IgD-negative memory B cell (primary cell): ENCODE data around the gene WFDC2. TPM values are rescaled to one million over a fixed set of nuclear protein-coding genes. Genes with fewer than 3 reads are reported as not detected.
"Not testable (repeated sequence)": the region's sequence is repeated elsewhere in the genome, so short reads cannot be mapped to it uniquely, and the experiment has no call there.

Experiments
- H3K27ac Mint-ChIP-seq, 3 donors: one replicate each; pipeline ENCODE4 v1.8.0; 2020 to 2022; ENCODE audit warnings: mild to moderate bottlenecking in 3 of 3, mixed read lengths in 3 of 3, moderate library complexity in 1 of 3
- H3K27me3 Mint-ChIP-seq: one replicate; pipeline ENCODE4 v1.8.0; 2021; ENCODE audit warnings: mixed read lengths
- H3K36me3 Mint-ChIP-seq: one replicate; pipeline ENCODE4 v1.8.0; 2020; ENCODE audit warnings: mild to moderate bottlenecking, mixed read lengths
- H3K4me1 Mint-ChIP-seq, 3 donors: one replicate each; pipeline ENCODE4 v1.8.0; 2020 to 2022; ENCODE audit warnings: mixed read lengths in 3 of 3, mild to moderate bottlenecking in 1 of 3
- H3K4me3 Mint-ChIP-seq, 4 donors: one replicate each; pipeline ENCODE4 v1.8.0; 2020 to 2022; ENCODE audit warnings: mild to moderate bottlenecking in 4 of 4, mixed read lengths in 4 of 4, moderate library complexity in 3 of 4
- H3K9me3 Mint-ChIP-seq, 3 donors: one replicate each; pipeline ENCODE4 v1.8.0; 2020 to 2021; ENCODE audit warnings: mixed read lengths in 3 of 3, mild to moderate bottlenecking in 1 of 3
- polyA plus RNA-seq: library from polyadenylated mRNA; unstranded; fragments of 300-500 nt; fragmentation: Illumina TruSeq; gene quantifications from one replicate; pipeline ENCODE4 v1.2.3, GENCODE V29; 2021

WFDC2 gene
- polyA plus RNA-seq, 1 donor from 2014 or later: 2.2 TPM

DNA sequence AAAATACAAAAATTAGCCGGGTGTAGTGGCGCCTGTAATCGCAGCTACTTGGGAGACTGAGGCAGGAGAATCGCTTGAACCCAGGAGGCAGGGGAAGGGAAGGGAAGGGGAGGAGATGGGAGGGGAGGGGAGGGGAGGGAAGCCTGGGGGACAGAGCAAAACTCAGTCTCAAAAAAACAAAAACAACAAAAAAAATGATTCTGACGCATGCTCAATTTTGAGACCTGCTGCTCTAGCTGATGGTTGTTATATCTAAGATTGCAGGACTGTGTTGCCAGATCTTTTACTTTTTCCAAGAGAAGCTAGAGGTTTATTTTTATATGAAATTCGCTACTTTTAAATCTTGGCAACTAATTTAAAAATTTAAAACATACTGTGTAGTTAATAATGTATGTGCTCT, 2.4 kb upstream of the WFDC2 start:
- peaks cover 25% of the 10 kb centered on the region for H3K27me3 Mint-ChIP-seq
- H3K4me1 Mint-ChIP-seq: peaks cover 4 to 6% (median 5%) of the 10 kb centered on the region in 3 donors
- peaks cover 3% of the 10 kb centered on the region for H3K36me3 Mint-ChIP-seq
- H3K9me3 Mint-ChIP-seq: no peaks in the 10 kb centered on the region
- no peak overlapping the region for H3K4me3 Mint-ChIP-seq
- no peak overlapping the region for H3K27ac Mint-ChIP-seq

DNA sequence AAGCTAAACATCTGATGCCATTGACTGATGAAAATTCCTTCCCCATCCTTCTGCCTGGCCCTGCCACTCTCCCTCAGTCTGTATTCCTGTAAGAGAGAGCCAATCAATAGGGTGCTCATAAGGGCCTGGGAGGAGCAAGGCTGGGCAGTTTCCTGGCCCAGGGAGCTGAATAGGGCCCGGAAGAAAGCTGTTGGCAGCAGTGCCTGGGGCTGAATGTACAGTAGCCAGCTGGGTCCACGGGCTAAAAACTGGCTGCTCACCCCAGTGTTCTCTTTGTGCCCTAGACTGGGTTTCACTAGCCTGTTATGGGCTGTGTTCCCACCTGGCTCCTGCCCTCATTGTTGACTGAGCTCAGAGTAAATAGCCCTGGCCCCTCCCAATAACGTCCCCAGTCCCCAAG, 1.7 kb upstream of the WFDC2 start:
- Mint-ChIP-seq H3K4me1 (peaks cover 4 to 6% (median 5%) of the 10 kb centered on the region in 3 donors), H3K27ac (no peak overlapping the region), H3K4me3 (no peak overlapping the region), H3K27me3 (peaks cover 29% of the 10 kb centered on the region), H3K9me3 (no peaks in the 10 kb centered on the region), H3K36me3 (peaks cover 3% of the 10 kb centered on the region)

DNA sequence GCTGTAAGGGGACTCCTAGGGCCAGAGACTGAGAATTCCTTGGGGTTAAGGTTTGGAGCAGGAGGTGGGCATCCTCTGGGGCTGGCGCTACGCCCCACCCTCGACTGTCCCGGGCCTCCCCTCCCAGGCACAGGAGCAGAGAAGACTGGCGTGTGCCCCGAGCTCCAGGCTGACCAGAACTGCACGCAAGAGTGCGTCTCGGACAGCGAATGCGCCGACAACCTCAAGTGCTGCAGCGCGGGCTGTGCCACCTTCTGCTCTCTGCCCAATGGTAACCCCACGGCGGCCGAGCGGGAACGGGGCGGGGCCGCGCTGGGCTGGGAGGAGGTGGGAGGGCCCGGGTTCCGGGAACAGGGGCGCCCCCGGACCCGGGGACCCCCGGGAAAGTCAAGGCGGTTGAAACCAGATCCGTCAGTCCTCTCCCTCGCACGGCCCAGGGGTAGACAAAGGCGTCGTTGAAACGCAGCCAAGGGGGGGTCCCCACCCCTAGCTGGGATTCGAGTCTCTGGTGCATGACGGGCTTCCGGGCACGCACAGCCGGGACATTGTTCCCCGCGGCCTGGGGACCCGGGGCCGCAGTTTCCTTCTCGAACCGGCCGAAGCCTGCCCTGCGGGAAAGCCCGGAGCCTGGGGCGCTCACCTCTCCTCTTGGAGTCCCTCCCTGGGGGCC, 844 bp downstream of the WFDC2 start:
- Mint-ChIP-seq H3K4me3 (peak overlapping the region; percentile 49 to 78 (median 64)), H3K36me3 (peaks cover 3% of the 10 kb centered on the region), H3K9me3 (peaks cover 0 to 2% (median 0%) of the 10 kb centered on the region in 3 donors), H3K4me1 (peaks cover 4 to 6% (median 5%) of the 10 kb centered on the region in 3 donors), H3K27ac (no peak overlapping the region), H3K27me3 (peaks cover 42% of the 10 kb centered on the region)

DNA sequence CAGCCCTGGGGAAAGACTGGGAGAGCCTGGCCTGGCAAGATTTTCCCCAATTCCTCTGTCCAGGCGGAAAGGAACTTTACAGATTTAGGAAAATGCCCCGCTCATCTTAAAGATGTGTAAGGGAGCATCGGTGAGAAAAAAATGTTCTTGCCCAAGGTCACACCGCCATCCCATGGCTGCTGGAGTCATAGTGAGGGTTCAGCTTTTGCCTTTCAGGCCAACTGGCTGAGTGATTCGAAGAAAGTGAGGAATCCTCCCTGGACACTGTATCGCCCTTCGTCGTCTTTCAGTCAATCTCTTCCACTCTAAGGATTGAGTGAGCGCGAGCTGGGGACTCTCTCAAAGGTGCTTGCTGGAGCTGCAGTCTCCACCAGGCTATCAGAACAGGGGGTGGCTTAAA, 1.4 kb downstream of the WFDC2 start:
- H3K27me3 Mint-ChIP-seq: peaks cover 42% of the 10 kb centered on the region

DNA sequence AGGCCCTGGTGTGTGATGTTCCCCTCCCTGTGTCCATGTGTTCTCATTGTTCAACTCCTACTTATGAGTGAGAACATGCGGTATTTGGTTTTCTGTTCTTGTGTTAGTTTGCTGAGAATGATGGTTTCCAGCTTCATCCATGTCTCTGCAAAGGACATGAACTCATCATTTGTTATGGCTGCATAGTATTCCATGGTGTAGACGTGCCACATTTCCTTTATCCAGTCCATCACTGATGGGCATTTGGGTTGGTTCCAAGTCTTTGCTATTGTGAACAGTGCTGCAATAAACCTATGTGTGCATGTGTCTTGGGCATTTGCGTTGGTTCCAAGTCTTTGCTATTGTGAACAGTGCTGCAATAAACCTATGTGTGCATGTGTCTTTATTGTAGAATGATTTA, 2.7 kb downstream of the WFDC2 start:
- H3K27me3 Mint-ChIP-seq: peaks cover 37% of the 10 kb centered on the region
- not testable (repeated sequence) for H3K4me3 Mint-ChIP-seq, H3K36me3 Mint-ChIP-seq, H3K9me3 Mint-ChIP-seq, H3K4me1 Mint-ChIP-seq, H3K27ac Mint-ChIP-seq

More for the DNA sequence above, 1.4 kb downstream of the WFDC2 start:
- peak overlapping the region; percentile 49 to 78 (median 57) for H3K4me3 Mint-ChIP-seq
- peaks cover 4 to 6% (median 5%) of the 10 kb centered on the region in 3 donors for H3K4me1 Mint-ChIP-seq
- H3K9me3 Mint-ChIP-seq: peaks cover 0 to 2% (median 0%) of the 10 kb centered on the region in 3 donors
- H3K27ac Mint-ChIP-seq: no peak overlapping the region
- H3K36me3 Mint-ChIP-seq: peaks cover 3% of the 10 kb centered on the region

DNA sequence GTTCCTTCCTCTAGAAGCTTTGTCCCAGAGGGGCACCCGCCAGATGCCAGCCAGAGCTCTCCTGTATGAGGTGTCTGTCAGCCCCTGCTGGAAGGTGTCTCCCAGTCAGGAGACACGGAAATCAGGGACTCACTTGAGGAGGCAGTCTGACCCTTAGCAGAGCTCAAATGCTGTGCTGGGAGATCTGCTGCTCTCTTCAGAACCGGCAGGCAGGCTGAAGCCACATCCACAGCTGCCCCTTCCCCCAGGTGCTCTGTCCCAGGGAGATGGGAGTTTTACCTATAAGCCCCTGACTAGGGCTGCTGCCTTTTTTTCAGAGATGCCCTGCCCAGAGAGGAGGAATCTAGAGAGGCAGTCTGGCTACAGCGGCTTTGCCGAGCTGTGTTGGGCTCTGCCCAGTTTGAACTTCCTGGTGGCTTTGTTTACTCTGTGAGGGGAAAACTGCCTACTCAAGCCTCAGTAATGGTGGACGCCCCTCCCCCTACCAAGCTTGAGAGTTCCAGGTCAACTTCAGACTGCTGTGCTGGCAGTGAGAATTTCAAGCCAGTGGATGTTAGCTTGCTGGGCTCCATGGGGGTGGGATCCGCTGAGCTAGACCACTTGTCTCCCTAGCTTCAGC, 8.1 kb downstream of the WFDC2 start:
- not testable (repeated sequence) for H3K36me3 Mint-ChIP-seq, H3K4me1 Mint-ChIP-seq, H3K4me3 Mint-ChIP-seq, H3K9me3 Mint-ChIP-seq, H3K27ac Mint-ChIP-seq
- peaks cover 39% of the 10 kb centered on the region for H3K27me3 Mint-ChIP-seq

DNA sequence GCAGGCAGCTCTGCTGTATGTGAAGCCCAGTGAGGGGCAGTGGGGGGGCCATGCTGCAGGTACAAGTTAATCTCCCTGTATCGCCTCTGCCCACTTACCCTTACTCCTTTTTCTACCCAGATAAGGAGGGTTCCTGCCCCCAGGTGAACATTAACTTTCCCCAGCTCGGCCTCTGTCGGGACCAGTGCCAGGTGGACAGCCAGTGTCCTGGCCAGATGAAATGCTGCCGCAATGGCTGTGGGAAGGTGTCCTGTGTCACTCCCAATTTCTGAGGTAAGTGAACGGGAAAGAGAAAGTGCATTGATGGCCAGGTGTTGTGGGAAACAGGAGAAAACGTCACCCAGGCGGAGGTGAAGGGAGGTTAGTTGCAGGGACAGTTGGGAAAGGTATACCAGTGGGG, 10.3 kb downstream of the WFDC2 start:
- H3K36me3 Mint-ChIP-seq: peaks cover 3% of the 10 kb centered on the region
- H3K4me1 Mint-ChIP-seq: no peaks in the 10 kb centered on the region
- no peaks in the 10 kb centered on the region for H3K9me3 Mint-ChIP-seq
- peaks cover 32% of the 10 kb centered on the region for H3K27me3 Mint-ChIP-seq
- H3K27ac Mint-ChIP-seq: no peak overlapping the region
- no peak overlapping the region for H3K4me3 Mint-ChIP-seq

DNA sequence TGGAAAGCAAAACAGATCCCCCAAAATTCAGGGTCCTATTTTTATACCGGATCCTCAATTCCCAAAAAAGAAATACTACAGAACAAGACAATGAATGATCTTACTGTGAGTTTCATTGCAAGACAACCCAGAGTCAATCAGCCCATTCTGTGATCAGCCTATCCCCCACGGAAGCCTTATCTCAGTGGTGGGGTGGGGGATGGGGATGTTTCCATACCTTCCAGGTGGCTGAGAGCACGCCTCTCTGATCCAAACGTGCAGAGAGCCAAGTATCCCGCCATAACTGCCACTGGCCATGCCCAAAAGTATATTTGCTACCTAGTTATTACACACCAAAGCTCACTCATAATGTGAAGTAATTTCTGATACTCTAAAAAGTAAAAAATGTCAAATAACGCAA, 15.1 kb downstream of the WFDC2 start:
- no peak overlapping the region for H3K27ac Mint-ChIP-seq
- no peaks in the 10 kb centered on the region for H3K9me3 Mint-ChIP-seq
- no peaks in the 10 kb centered on the region for H3K4me1 Mint-ChIP-seq
- no peaks in the 10 kb centered on the region for H3K36me3 Mint-ChIP-seq
- H3K4me3 Mint-ChIP-seq: no peak overlapping the region
- H3K27me3 Mint-ChIP-seq: peaks cover 38% of the 10 kb centered on the region

DNA sequence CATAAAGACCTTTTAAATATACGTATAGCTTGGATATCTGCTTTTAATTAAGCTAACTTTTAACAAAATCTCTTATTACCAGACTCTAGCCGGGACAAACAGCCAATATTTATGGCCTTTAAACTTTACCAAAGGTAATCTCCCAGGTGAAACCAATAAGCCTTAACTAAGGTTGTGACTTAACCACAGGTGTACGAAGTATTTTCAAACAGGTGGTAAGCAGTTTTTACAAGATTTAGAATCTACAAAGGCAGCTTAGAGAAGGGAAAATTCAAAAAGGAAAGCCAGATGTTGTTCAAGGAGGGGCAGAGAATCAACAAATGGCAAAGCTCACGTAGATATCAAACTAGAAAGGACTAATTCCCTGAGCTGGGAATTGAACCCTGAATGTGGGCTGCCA, 15.8 kb downstream of the WFDC2 start:
- Mint-ChIP-seq H3K36me3 (no peaks in the 10 kb centered on the region), H3K27ac (no peak overlapping the region), H3K4me1 (no peaks in the 10 kb centered on the region), H3K9me3 (no peaks in the 10 kb centered on the region), H3K27me3 (peaks cover 34% of the 10 kb centered on the region), H3K4me3 (no peak overlapping the region)

DNA sequence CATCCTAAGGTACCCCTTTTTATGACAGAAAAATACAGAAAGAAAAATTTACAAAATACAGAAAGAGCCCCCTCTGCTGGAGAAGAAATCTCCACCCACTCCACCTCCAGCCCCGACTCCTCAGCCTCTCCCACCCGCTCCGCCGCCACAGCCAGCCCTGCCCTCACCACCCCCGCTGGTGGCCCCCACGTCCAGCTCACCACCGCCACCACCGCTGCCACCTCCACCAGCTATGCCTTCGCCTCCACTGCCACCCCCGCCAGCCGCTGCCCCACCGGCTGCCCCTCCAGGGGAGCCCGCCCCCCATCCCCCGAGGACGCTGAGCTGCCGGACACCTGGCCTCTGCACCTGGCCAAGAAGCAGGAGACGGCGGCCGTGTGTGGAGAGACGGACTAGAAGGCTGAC, 17.7 kb downstream of the WFDC2 start:
- Mint-ChIP-seq H3K27me3 (peaks cover 22% of the 10 kb centered on the region), H3K4me1 (no peaks in the 10 kb centered on the region), H3K36me3 (no peaks in the 10 kb centered on the region), H3K4me3 (no peak overlapping the region), H3K27ac (no peak overlapping the region), H3K9me3 (no peaks in the 10 kb centered on the region)

DNA sequence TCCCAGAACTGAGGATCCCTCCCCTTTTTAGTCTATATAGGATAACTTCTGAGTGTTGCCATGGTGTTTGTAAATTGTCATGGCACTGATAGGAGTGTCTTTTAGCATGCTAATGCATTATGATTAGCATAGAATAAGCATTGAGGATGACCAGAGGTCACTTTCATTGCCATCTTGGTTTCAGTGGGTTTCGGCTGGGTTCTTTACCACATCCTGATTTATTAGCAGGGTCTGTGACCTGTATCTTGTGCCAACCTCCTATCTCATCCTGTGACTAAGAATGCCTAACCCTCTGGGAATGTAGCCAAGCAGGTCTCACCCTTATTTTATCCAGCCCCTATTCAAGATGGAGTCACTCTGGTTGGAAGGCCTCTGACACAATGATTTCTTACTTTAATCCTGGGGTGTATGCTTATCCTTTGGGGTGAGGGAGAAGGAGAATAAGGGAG, 19.6 kb downstream of the WFDC2 start:
- Mint-ChIP-seq H3K36me3 (no peaks in the 10 kb centered on the region), H3K4me3 (no peak overlapping the region), H3K9me3 (no peaks in the 10 kb centered on the region), H3K27ac (no peak overlapping the region), H3K27me3 (peaks cover 20% of the 10 kb centered on the region), H3K4me1 (no peaks in the 10 kb centered on the region)

DNA sequence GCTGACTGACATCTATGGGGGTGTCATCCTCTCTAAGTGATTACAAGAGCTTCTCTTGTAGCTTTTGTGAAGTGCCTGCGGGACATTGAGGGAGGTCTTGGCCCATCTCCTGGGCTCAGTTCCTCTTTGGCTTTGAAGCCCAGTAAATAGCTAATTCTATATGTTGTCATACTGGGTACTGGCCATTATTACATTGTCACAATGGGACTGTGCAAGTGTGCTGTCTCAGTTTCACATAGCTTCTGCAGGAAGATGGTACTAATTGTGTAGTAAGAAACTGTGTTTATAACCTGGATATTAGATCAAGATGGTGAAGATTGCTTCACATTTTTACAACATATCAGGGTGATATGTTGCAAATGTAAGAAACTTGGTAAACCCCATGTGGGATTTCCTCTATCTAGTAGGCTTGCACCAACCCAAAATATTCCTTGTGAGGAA, 26.0 kb downstream of the WFDC2 start:
- H3K27me3 Mint-ChIP-seq: peaks cover 3% of the 10 kb centered on the region
- H3K36me3 Mint-ChIP-seq: no peaks in the 10 kb centered on the region
- no peak overlapping the region for H3K27ac Mint-ChIP-seq
- H3K4me3 Mint-ChIP-seq: no peak overlapping the region
- peaks cover 0 to 1% (median 0%) of the 10 kb centered on the region in 3 donors for H3K9me3 Mint-ChIP-seq
- H3K4me1 Mint-ChIP-seq: no peaks in the 10 kb centered on the region

DNA sequence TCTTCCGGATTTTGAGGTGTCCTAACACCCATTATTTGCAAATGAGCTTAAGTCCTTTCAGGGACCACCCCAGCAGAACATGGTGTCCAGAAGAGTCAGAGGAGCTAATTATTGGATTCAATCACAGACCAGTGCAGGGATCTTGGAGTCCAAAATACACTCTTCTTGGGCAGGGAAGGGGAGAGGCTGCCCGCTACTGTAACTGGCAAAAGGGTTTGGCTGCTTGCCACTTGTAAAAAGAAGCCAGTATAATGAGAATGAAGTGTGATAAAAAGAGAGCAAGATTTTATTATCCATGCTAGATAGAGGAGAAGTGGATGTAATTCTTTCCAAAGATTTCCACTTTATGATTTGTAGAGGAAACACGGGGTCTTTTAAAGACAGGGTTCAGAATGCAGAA, 26.6 kb downstream of the WFDC2 start:
- peaks cover 0 to 1% (median 0%) of the 10 kb centered on the region in 3 donors for H3K9me3 Mint-ChIP-seq
- H3K4me3 Mint-ChIP-seq: no peak overlapping the region
- H3K27me3 Mint-ChIP-seq: peaks cover 5% of the 10 kb centered on the region
- H3K4me1 Mint-ChIP-seq: no peaks in the 10 kb centered on the region
- H3K36me3 Mint-ChIP-seq: no peaks in the 10 kb centered on the region
- H3K27ac Mint-ChIP-seq: no peak overlapping the region

DNA sequence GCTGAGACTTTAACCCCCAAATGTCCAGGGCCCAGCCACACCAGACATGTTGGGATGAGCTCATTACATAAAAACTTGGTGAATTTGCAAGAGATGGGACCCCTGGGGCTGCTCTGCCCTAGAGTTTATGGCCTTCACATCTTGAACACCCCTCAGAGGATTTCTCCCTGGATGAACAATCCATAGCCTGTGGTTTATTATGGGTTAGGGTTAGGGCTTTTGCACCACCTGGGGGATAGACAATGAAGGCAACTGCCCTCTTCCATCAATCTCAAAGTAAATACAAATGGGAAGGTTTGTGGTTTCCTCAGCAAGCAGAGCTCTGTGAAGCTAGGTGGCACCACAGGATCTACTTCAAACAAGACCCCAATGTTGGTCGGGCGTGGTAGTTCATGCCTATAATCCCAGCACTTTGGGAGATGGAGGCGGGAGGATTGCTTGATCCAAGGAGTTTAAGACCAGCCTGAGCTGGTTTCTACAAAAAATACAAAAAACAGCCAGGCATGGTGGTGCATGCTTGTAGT, 28.5 kb downstream of the WFDC2 start:
- peaks cover 0 to 1% (median 0%) of the 10 kb centered on the region in 3 donors for H3K9me3 Mint-ChIP-seq
- no peak overlapping the region for H3K4me3 Mint-ChIP-seq
- no peak overlapping the region for H3K27ac Mint-ChIP-seq
- peaks cover 9% of the 10 kb centered on the region for H3K27me3 Mint-ChIP-seq
- H3K4me1 Mint-ChIP-seq: no peaks in the 10 kb centered on the region
- no peaks in the 10 kb centered on the region for H3K36me3 Mint-ChIP-seq

DNA sequence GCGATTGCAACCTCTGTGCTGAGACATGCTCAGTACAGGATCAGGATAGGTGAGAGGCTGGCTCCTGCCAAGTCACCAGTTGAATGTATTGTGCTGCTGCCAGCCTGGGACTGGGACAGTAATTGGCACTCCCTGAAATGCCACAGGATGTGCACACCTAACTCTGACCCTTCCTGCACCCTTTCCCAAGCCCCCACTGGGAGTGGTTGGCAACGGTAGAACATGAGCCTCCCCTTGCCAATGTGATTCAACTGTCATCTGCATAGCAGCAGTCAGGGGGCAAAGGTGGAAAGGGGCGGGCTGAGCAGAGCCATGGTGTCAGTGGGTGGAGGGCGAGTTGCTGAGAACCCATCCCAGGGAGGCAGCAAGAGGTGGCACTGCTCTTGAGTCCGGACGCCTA, 30.5 kb downstream of the WFDC2 start:
- Mint-ChIP-seq H3K36me3 (peaks cover 2% of the 10 kb centered on the region), H3K4me3 (no peak overlapping the region), H3K27me3 (peaks cover 13% of the 10 kb centered on the region), H3K27ac (no peak overlapping the region), H3K4me1 (no peaks in the 10 kb centered on the region), H3K9me3 (peaks cover 0 to 1% (median 0%) of the 10 kb centered on the region in 3 donors)

DNA sequence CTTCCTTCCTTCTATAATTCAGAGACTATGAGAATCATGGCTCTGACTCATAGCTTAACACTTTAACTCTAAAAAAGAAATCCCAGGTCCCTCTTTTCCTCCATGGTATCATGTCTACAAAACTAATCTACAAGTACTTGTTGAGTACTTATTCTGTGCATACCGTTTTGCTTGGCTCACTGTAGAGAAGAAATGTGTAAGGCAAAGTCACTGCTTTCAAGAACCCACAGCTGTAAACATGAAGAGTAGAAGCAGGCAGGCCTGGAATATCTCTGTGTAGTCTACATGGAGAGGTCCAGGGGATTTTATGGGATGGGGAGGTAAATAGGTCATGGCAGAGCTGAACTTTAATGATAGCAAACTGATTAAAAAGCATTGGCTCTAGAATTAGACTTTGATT, 32.0 kb downstream of the WFDC2 start:
- no peak overlapping the region for H3K27ac Mint-ChIP-seq
- peaks cover 2% of the 10 kb centered on the region for H3K36me3 Mint-ChIP-seq
- H3K27me3 Mint-ChIP-seq: peaks cover 19% of the 10 kb centered on the region
- peaks cover 0 to 1% (median 0%) of the 10 kb centered on the region in 3 donors for H3K9me3 Mint-ChIP-seq
- H3K4me1 Mint-ChIP-seq: no peaks in the 10 kb centered on the region
- no peak overlapping the region for H3K4me3 Mint-ChIP-seq
